HepG2 (cell line): Measurements from ENCODE around the gene C1orf35. TPM values are rescaled to one million over a fixed set of nuclear protein-coding genes. Genes with fewer than 3 reads are reported as not detected.

Experiments
- HDAC6 ChIP-seq: fragments of 200-600 bp; sonication (generic); IDR thresholded peaks from 2 replicates; pipeline ENCODE4 v1.7.0; 2017; ENCODE audit warnings: mild to moderate bottlenecking, antibody characterized with exemption, low read length, low read depth
- HIVEP1 ChIP-seq: sonication (generic); formaldehyde crosslinking; IDR thresholded peaks from 2 replicates; pipeline ENCODE4 v1.4.0; 2020; ENCODE audit warnings: mild to moderate bottlenecking, missing genetic modification reagents
- JUN ChIP-seq: sonication (generic); formaldehyde crosslinking; IDR thresholded peaks from 2 replicates; pipeline ENCODE4 v1.4.0; 2020; ENCODE audit warnings: mild to moderate bottlenecking, missing genetic modification reagents
- MTA1 ChIP-seq: sonication (generic); formaldehyde crosslinking; IDR thresholded peaks from 2 replicates; pipeline ENCODE4 v1.4.0; 2020; ENCODE audit warnings: missing genetic modification reagents, mild to moderate bottlenecking, borderline replicate concordance
- NFKBIZ ChIP-seq: IDR thresholded peaks from 2 replicates; pipeline ENCODE4 v1.6.1; 2018; ENCODE audit warnings: missing genetic modification reagents, missing compliant biosample characterization
- TCF12 ChIP-seq, 2 experiments: fragments of 450-650 bp in 1 of 2; sonication (generic) in 1 of 2; formaldehyde crosslinking in 1 of 2; IDR thresholded peaks; 2 replicates each; pipeline versions ENCODE4 v1.6.1 to v1.8.0; 2017 to 2022; ENCODE audit warnings: antibody characterized with exemption in 1 of 2, mild to moderate bottlenecking in 1 of 2, missing genetic modification reagents in 1 of 2, moderate library complexity in 1 of 2
- ZFP36L2 ChIP-seq: sonication (generic); formaldehyde crosslinking; IDR thresholded peaks from 2 replicates; pipeline ENCODE4 v1.4.0; 2020; ENCODE audit warnings: missing genetic modification reagents
- ZNF496 ChIP-seq: sonication (generic); formaldehyde crosslinking; IDR thresholded peaks from 2 replicates; pipeline ENCODE4 v1.8.1; 2023; ENCODE audit warnings: mild to moderate bottlenecking, moderate library complexity, missing genetic modification reagents; ENCODE audit not compliant: insufficient replicate concordance
- ZNF678 ChIP-seq: sonication (generic); formaldehyde crosslinking; IDR thresholded peaks from 2 replicates; pipeline ENCODE4 v1.4.0; 2020; ENCODE audit warnings: mild to moderate bottlenecking, missing genetic modification reagents
- ZNF850 ChIP-seq: sonication (generic); formaldehyde crosslinking; conservative IDR thresholded peaks from 2 replicates; pipeline ENCODE4 v1.9.0; 2021; ENCODE audit warnings: mild to moderate bottlenecking, missing genetic modification reagents
- polyA plus RNA-seq, 8 experiments: library from polyadenylated mRNA; depleted of rRNA in 3 of 8; stranded (reverse) in 7 of 8; unstranded in 1 of 8; fragments of >200 nt; fragmentation: Illumina TruSeq in 4 of 8; extraction: Trizol in 4 of 8; gene quantifications; 2 replicates each; pipeline versions ENCODE4 v1.2.1 to v1.2.3, GENCODE V29; 2011 to 2016; ENCODE audit warnings: low read depth in 4 of 8, missing spikeins in 1 of 8, mixed read lengths in 1 of 8; ENCODE audit not compliant: insufficient read depth in 1 of 8
- total RNA-seq, 5 experiments: library from RNA; depleted of rRNA; stranded (reverse); fragments of >200 nt; fragmentation: Illumina TruSeq; extraction: Trizol; gene quantifications; 2 replicates each; pipeline ENCODE4 v1.2.3, GENCODE V29; 2016; ENCODE audit warnings: low read depth in 1 of 5
- TF ChIP-seq, protein P1 (sequence below), 2 experiments: sonication (generic) in 1 of 2; formaldehyde crosslinking in 1 of 2; IDR thresholded peaks; 2 replicates each; pipeline versions ENCODE4 v1.6.1 to v1.9.0; 2014 to 2022; ENCODE audit warnings: antibody characterized with exemption in 1 of 2, borderline replicate concordance in 1 of 2, inconsistent platforms in 1 of 2, low read depth in 1 of 2, missing genetic modification reagents in 1 of 2
- TF ChIP-seq, protein P2 (sequence below): sonication (generic); formaldehyde crosslinking; IDR thresholded peaks from 2 replicates; pipeline ENCODE4 v1.5.1; 2020; ENCODE audit warnings: missing genetic modification reagents, mild to moderate bottlenecking, borderline replicate concordance
- TF ChIP-seq, protein P3 (sequence below): sonication (generic); formaldehyde crosslinking; IDR thresholded peaks from 2 replicates; pipeline ENCODE4 v1.5.0; 2020; ENCODE audit warnings: missing genetic modification reagents, mild to moderate bottlenecking, borderline replicate concordance
- TF ChIP-seq, protein P4 (sequence below): sonication (generic); formaldehyde crosslinking; IDR thresholded peaks from 2 replicates; pipeline ENCODE4 v1.4.0; 2020; ENCODE audit warnings: missing genetic modification reagents, borderline replicate concordance

The C1orf35 gene
- total and polyA plus RNA-seq, 2 of the 13 experiments (the other 11 are each of a cell fraction or from before 2014, with no cell fraction given), result 8.1 to 19.3 TPM

DNA sequence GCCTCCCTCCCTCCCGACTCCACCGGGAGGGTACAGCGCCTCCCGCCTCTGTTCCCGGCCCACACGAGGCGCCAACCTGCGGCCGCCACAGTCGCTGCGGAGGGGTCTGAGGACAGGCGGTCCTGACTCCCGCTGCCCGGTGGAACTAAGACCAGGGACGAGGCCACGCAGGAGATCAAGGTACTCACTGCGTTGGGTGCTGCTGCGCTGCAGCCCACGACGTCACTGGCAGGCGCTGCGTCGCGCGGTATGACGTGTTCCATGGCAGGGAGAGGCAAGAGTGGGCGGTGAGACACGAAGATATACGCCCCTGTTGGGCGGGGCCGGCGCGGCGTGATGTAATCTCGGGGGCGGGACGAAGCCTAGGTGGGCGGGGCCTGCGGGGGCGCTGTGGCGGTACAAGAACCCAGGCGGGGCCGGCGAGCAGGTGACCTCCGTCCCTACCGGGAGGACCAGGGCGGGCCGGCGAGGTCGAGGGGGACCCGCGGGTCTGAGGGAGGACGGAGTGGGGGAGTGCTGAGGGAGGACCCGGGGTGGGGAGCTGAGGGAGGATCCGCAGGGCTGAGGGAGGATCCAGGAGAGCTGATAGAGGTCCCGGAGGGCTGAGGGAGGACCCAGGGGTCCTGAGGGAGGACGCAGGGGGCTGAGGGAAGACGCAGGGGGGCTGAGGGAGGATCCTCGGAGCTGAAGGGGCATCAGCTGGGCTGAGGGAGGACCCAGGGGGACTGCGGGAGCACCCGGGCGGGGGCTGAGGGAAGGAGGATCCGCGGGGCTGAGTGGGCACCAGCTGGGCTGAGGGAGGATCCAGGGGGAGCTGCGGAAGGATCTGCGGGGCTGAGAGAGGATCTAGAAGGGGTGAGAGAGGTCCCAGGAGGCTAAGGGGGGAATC lies 6.2 kb upstream of the C1orf35 start, which contains the start of gene MRPL55 (continued):
- TF ChIP-seq ZFP36L2 (no peak; the same call in 1 of the 2 replicates), JUN (CRISPR knock-in tag) (peak; percentile 87; the same call in 1 of the 2 replicates), NFKBIZ (no peak; the same call in 1 of the 2 replicates), ZNF678 (CRISPR knock-in tag) (0 out of 2 replicates have a peak, but pooled peaks have one; percentile 40), ZNF496 (CRISPR knock-in tag) (no peak), ZNF850 (CRISPR knock-in tag) (peak; percentile 93), HDAC6 (no peak), TCF12 (IDR thresholded peaks at IDR 0.05) (no peak), TCF12 (CRISPR knock-in tag; IDR thresholded peaks at IDR 0.05) (no peak), HIVEP1 (CRISPR knock-in tag) (no peak; the same call in 1 of the 2 replicates), MTA1 (CRISPR knock-in tag) (peak; percentile 74; the same call in 1 of the 2 replicates)
- TF ChIP-seq, protein P1, sequence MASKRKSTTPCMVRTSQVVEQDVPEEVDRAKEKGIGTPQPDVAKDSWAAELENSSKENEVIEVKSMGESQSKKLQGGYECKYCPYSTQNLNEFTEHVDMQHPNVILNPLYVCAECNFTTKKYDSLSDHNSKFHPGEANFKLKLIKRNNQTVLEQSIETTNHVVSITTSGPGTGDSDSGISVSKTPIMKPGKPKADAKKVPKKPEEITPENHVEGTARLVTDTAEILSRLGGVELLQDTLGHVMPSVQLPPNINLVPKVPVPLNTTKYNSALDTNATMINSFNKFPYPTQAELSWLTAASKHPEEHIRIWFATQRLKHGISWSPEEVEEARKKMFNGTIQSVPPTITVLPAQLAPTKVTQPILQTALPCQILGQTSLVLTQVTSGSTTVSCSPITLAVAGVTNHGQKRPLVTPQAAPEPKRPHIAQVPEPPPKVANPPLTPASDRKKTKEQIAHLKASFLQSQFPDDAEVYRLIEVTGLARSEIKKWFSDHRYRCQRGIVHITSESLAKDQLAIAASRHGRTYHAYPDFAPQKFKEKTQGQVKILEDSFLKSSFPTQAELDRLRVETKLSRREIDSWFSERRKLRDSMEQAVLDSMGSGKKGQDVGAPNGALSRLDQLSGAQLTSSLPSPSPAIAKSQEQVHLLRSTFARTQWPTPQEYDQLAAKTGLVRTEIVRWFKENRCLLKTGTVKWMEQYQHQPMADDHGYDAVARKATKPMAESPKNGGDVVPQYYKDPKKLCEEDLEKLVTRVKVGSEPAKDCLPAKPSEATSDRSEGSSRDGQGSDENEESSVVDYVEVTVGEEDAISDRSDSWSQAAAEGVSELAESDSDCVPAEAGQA (IDR thresholded peaks at IDR 0.05; ENCODE audit: low read depth), result peak; percentile 99
- TF ChIP-seq, protein P1 (CRISPR knock-in tag; IDR thresholded peaks at IDR 0.05; ENCODE audit: borderline replicate concordance), result no peak
- TF ChIP-seq, protein P2, sequence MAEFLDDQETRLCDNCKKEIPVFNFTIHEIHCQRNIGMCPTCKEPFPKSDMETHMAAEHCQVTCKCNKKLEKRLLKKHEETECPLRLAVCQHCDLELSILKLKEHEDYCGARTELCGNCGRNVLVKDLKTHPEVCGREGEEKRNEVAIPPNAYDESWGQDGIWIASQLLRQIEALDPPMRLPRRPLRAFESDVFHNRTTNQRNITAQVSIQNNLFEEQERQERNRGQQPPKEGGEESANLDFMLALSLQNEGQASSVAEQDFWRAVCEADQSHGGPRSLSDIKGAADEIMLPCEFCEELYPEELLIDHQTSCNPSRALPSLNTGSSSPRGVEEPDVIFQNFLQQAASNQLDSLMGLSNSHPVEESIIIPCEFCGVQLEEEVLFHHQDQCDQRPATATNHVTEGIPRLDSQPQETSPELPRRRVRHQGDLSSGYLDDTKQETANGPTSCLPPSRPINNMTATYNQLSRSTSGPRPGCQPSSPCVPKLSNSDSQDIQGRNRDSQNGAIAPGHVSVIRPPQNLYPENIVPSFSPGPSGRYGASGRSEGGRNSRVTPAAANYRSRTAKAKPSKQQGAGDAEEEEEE (CRISPR knock-in tag), result peak; percentile 56; the same call in 1 of the 2 replicates
- TF ChIP-seq, protein P3, sequence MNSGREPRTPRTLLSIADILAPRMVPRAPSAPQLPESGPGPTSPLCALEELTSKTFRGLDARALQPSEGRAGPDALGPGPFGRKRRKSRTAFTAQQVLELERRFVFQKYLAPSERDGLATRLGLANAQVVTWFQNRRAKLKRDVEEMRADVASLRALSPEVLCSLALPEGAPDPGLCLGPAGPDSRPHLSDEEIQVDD (CRISPR knock-in tag), result peak; percentile 73; the same call in 1 of the 2 replicates
- TF ChIP-seq, protein P4, sequence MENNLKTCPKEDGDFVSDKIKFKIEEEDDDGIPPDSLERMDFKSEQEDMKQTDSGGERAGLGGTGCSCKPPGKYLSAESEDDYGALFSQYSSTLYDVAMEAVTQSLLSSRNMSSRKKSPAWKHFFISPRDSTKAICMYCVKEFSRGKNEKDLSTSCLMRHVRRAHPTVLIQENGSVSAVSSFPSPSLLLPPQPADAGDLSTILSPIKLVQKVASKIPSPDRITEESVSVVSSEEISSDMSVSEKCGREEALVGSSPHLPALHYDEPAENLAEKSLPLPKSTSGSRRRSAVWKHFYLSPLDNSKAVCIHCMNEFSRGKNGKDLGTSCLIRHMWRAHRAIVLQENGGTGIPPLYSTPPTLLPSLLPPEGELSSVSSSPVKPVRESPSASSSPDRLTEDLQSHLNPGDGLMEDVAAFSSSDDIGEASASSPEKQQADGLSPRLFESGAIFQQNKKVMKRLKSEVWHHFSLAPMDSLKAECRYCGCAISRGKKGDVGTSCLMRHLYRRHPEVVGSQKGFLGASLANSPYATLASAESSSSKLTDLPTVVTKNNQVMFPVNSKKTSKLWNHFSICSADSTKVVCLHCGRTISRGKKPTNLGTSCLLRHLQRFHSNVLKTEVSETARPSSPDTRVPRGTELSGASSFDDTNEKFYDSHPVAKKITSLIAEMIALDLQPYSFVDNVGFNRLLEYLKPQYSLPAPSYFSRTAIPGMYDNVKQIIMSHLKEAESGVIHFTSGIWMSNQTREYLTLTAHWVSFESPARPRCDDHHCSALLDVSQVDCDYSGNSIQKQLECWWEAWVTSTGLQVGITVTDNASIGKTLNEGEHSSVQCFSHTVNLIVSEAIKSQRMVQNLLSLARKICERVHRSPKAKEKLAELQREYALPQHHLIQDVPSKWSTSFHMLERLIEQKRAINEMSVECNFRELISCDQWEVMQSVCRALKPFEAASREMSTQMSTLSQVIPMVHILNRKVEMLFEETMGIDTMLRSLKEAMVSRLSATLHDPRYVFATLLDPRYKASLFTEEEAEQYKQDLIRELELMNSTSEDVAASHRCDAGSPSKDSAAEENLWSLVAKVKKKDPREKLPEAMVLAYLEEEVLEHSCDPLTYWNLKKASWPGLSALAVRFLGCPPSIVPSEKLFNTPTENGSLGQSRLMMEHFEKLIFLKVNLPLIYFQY, result no peak
